Measurements from ENCODE around the gene ZNF592. TPM values are rescaled to one million over a fixed set of nuclear protein-coding genes. Genes with fewer than 3 reads are reported as not detected.

Gene ZNF592
- total RNA-seq (2012; rRNA removed): 5.8 and 6.8 TPM in 2 replicates

- peak within 1 kb of the TSS; percentile 97 for H3K4me2 ChIP-seq (ENCODE audit: low read length)
- no peaks in the 10 kb centered on the region for H3K9me3 ChIP-seq (replicated peaks; ENCODE audit: low read length)
- no peaks in the 10 kb centered on the region for H3K27me3 ChIP-seq (ENCODE audit: control insufficient read depth, insufficient read depth, low read length)
- H3K36me3 ChIP-seq (ENCODE audit: insufficient read depth, low read length): no peaks in the 10 kb centered on the region
- peak within 1 kb of the TSS; percentile 91 for H3K9ac ChIP-seq (ENCODE audit: low read depth, low read length)
- H3K4me3 ChIP-seq (ENCODE audit: low read length): peak within 1 kb of the TSS; percentile 87
- peaks cover 45% of the 10 kb centered on the region for H3K4me1 ChIP-seq (ENCODE audit: control insufficient read depth, insufficient read depth, low read length)
These were observed at the start of gene ZNF592 for GRCh38 chr15:84748274-84749110. Gene ZNF592, plus strand, starts transcription at chr15:84748592. Its CDS starts 34,084 bp downstream, at chr15:84782676.

GRCh38 chr15:84699538-84700191 is 48.7 kb upstream of the ZNF592 start:
- Histone ChIP-seq H3K4me2 (ENCODE audit: low read length) (no peak overlapping the region), H3K4me3 (ENCODE audit: low read length) (no peak overlapping the region), H3K9me3 (replicated peaks; ENCODE audit: low read length) (no peaks in the 10 kb centered on the region), H3K9ac (ENCODE audit: low read depth, low read length) (no peak overlapping the region), H3K36me3 (ENCODE audit: insufficient read depth, low read length) (peaks cover 4% of the 10 kb centered on the region), H3K4me1 (ENCODE audit: control insufficient read depth, insufficient read depth, low read length) (peaks cover 8% of the 10 kb centered on the region), H3K27me3 (ENCODE audit: control insufficient read depth, insufficient read depth, low read length) (no peaks in the 10 kb centered on the region)

- H3K4me2 ChIP-seq (ENCODE audit: low read length): no peak overlapping the region
- H3K9ac ChIP-seq (ENCODE audit: low read depth, low read length): no peak overlapping the region
- peaks cover 16% of the 10 kb centered on the region for H3K4me1 ChIP-seq (ENCODE audit: control insufficient read depth, insufficient read depth, low read length)
- no peaks in the 10 kb centered on the region for H3K9me3 ChIP-seq (replicated peaks; ENCODE audit: low read length)
- peaks cover 8% of the 10 kb centered on the region for H3K36me3 ChIP-seq (ENCODE audit: insufficient read depth, low read length)
- H3K4me3 ChIP-seq (ENCODE audit: low read length): no peak overlapping the region
- H3K27me3 ChIP-seq (ENCODE audit: control insufficient read depth, insufficient read depth, low read length): no peaks in the 10 kb centered on the region
These were observed 45.4 kb upstream of the ZNF592 start for GRCh38 chr15:84702961-84703482.

- Histone ChIP-seq H3K9me3 (replicated peaks; ENCODE audit: low read length) (no peaks in the 10 kb centered on the region), H3K36me3 (ENCODE audit: insufficient read depth, low read length) (peaks cover 13% of the 10 kb centered on the region), H3K4me2 (ENCODE audit: low read length) (no peak overlapping the region), H3K4me3 (ENCODE audit: low read length) (no peak overlapping the region), H3K27me3 (ENCODE audit: control insufficient read depth, insufficient read depth, low read length) (no peaks in the 10 kb centered on the region), H3K4me1 (ENCODE audit: control insufficient read depth, insufficient read depth, low read length) (peaks cover 17% of the 10 kb centered on the region), H3K9ac (ENCODE audit: low read depth, low read length) (no peak overlapping the region)
These were observed 44.6 kb upstream of the ZNF592 start for GRCh38 chr15:84703808-84704207.

GRCh38 chr15:84714372-84714771 is 34.0 kb upstream of the ZNF592 start:
- H3K27me3 ChIP-seq (ENCODE audit: control insufficient read depth, insufficient read depth, low read length): no peaks in the 10 kb centered on the region
- peaks cover 4% of the 10 kb centered on the region for H3K36me3 ChIP-seq (ENCODE audit: insufficient read depth, low read length)
- H3K9me3 ChIP-seq (replicated peaks; ENCODE audit: low read length): no peaks in the 10 kb centered on the region
- H3K4me2 ChIP-seq (ENCODE audit: low read length): peak overlapping the region; percentile 96
- H3K4me1 ChIP-seq (ENCODE audit: control insufficient read depth, insufficient read depth, low read length): peaks cover 18% of the 10 kb centered on the region
- H3K9ac ChIP-seq (ENCODE audit: low read depth, low read length): peak overlapping the region; percentile 94
- H3K4me3 ChIP-seq (ENCODE audit: low read length): peak overlapping the region; percentile 99

- Histone ChIP-seq H3K9ac (ENCODE audit: low read depth, low read length) (peak overlapping the region; percentile 94), H3K4me3 (ENCODE audit: low read length) (peak overlapping the region; percentile 99), H3K4me1 (ENCODE audit: control insufficient read depth, insufficient read depth, low read length) (peaks cover 18% of the 10 kb centered on the region), H3K9me3 (replicated peaks; ENCODE audit: low read length) (no peaks in the 10 kb centered on the region), H3K36me3 (ENCODE audit: insufficient read depth, low read length) (peaks cover 4% of the 10 kb centered on the region), H3K27me3 (ENCODE audit: control insufficient read depth, insufficient read depth, low read length) (no peaks in the 10 kb centered on the region), H3K4me2 (ENCODE audit: low read length) (peak overlapping the region; percentile 96)
These were observed 33.6 kb upstream of the ZNF592 start for GRCh38 chr15:84714821-84715220.

GRCh38 chr15:84715441-84716035 is 32.9 kb upstream of the ZNF592 start:
- Histone ChIP-seq H3K4me3 (ENCODE audit: low read length) (peak overlapping the region; percentile 99), H3K27me3 (ENCODE audit: control insufficient read depth, insufficient read depth, low read length) (no peaks in the 10 kb centered on the region), H3K9ac (ENCODE audit: low read depth, low read length) (peak overlapping the region; percentile 94), H3K36me3 (ENCODE audit: insufficient read depth, low read length) (peaks cover 4% of the 10 kb centered on the region), H3K4me1 (ENCODE audit: control insufficient read depth, insufficient read depth, low read length) (peaks cover 18% of the 10 kb centered on the region), H3K4me2 (ENCODE audit: low read length) (peak overlapping the region; percentile 96), H3K9me3 (replicated peaks; ENCODE audit: low read length) (no peaks in the 10 kb centered on the region)

- H3K4me1 ChIP-seq (ENCODE audit: control insufficient read depth, insufficient read depth, low read length): peaks cover 18% of the 10 kb centered on the region
- peak within 1 kb of the TSS; percentile 96 for H3K4me2 ChIP-seq (ENCODE audit: low read length)
- H3K36me3 ChIP-seq (ENCODE audit: insufficient read depth, low read length): no peaks in the 10 kb centered on the region
- H3K4me3 ChIP-seq (ENCODE audit: low read length): peak within 1 kb of the TSS; percentile 99
- H3K27me3 ChIP-seq (ENCODE audit: control insufficient read depth, insufficient read depth, low read length): no peaks in the 10 kb centered on the region
- H3K9me3 ChIP-seq (replicated peaks; ENCODE audit: low read length): no peaks in the 10 kb centered on the region
- peak within 1 kb of the TSS; percentile 94 for H3K9ac ChIP-seq (ENCODE audit: low read depth, low read length)
These were observed 32.2 kb upstream of the ZNF592 start, which contains the start of gene SEC11A for GRCh38 chr15:84716036-84716732. Gene SEC11A, minus strand, starts transcription at chr15:84716139. Its CDS starts 64 bp downstream, at chr15:84716075.

- Histone ChIP-seq H3K9ac (ENCODE audit: low read depth, low read length) (no peak overlapping the region), H3K9me3 (replicated peaks; ENCODE audit: low read length) (no peaks in the 10 kb centered on the region), H3K4me3 (ENCODE audit: low read length) (no peak overlapping the region), H3K4me1 (ENCODE audit: control insufficient read depth, insufficient read depth, low read length) (peaks cover 12% of the 10 kb centered on the region), H3K36me3 (ENCODE audit: insufficient read depth, low read length) (no peaks in the 10 kb centered on the region), H3K4me2 (ENCODE audit: low read length) (no peak overlapping the region), H3K27me3 (ENCODE audit: control insufficient read depth, insufficient read depth, low read length) (no peaks in the 10 kb centered on the region)
These were observed 27.0 kb upstream of the ZNF592 start for GRCh38 chr15:84721371-84721770.

- H3K4me1 ChIP-seq (ENCODE audit: control insufficient read depth, insufficient read depth, low read length): peaks cover 7% of the 10 kb centered on the region
- no peak overlapping the region for H3K9ac ChIP-seq (ENCODE audit: low read depth, low read length)
- H3K4me2 ChIP-seq (ENCODE audit: low read length): no peak overlapping the region
- H3K9me3 ChIP-seq (replicated peaks; ENCODE audit: low read length): no peaks in the 10 kb centered on the region
- H3K36me3 ChIP-seq (ENCODE audit: insufficient read depth, low read length): no peaks in the 10 kb centered on the region
- no peak overlapping the region for H3K4me3 ChIP-seq (ENCODE audit: low read length)
- H3K27me3 ChIP-seq (ENCODE audit: control insufficient read depth, insufficient read depth, low read length): no peaks in the 10 kb centered on the region
These were observed 25.8 kb upstream of the ZNF592 start for GRCh38 chr15:84722628-84723027.
